22Rv1 (cell line): ENCODE results near the gene ULK4.

Source experiments
- ZFX ChIP-seq: fragments of 450-650 bp; IDR thresholded peaks from 2 replicates; pipeline ENCODE4 v1.6.1; 2017; ENCODE audit warnings: antibody characterized with exemption, borderline replicate concordance
- TF ChIP-seq, protein P1 (sequence below): fragments of 450-650 bp; IDR thresholded peaks from 2 replicates; pipeline ENCODE4 v1.5.1; 2017; ENCODE audit warnings: mild to moderate bottlenecking

DNA sequence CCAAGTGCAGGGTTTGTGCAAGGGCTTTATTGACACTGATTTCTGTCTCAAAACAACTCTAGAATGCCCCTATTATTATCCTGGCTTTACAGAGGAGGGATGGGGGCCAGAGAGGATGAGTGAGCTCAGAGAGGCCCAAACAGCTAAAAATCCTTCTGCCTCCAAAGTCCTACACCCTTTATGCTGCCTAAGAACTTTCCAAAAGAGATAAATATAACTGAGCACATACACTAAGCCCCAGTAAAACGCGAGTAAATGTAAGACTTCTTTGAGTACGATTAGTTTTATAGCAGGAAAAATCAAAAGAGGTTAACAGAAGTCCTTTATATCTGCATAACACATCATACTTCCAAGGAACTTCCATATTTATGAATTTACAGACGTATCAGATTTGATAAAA lies 613.5 kb downstream of the ULK4 start:
- TF ChIP-seq, protein P1, sequence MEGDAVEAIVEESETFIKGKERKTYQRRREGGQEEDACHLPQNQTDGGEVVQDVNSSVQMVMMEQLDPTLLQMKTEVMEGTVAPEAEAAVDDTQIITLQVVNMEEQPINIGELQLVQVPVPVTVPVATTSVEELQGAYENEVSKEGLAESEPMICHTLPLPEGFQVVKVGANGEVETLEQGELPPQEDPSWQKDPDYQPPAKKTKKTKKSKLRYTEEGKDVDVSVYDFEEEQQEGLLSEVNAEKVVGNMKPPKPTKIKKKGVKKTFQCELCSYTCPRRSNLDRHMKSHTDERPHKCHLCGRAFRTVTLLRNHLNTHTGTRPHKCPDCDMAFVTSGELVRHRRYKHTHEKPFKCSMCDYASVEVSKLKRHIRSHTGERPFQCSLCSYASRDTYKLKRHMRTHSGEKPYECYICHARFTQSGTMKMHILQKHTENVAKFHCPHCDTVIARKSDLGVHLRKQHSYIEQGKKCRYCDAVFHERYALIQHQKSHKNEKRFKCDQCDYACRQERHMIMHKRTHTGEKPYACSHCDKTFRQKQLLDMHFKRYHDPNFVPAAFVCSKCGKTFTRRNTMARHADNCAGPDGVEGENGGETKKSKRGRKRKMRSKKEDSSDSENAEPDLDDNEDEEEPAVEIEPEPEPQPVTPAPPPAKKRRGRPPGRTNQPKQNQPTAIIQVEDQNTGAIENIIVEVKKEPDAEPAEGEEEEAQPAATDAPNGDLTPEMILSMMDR = no peak
- TF ChIP-seq ZFX = no peak
